ENCODE results near the gene SLC5A10.

SLC5A10 gene

DNA sequence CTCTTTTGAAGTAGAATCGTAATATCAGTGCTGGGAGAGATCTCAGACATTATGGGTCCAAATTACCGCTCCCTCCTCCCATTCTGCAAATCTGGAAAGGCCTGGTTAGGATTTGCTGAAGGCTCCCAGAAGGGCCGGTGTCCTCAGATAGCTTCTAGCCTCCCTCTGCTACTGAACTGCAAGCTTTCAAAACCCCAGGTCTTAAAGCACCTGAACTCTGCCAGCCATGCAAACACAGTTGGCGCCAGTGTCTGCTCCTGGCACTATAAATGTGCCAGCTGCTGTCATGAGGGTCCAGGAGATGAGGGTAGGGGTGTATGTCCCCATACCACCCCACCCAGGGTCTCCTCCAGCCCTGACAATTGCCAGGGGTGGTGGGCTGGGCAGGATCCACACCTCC lies 24.2 kb downstream of the SLC5A10 start:
- DNase-seq (ENCODE audit: low read depth in 1 of 2, low spot score in 1 of 2): no peak
- TF ChIP-seq, protein P1, sequence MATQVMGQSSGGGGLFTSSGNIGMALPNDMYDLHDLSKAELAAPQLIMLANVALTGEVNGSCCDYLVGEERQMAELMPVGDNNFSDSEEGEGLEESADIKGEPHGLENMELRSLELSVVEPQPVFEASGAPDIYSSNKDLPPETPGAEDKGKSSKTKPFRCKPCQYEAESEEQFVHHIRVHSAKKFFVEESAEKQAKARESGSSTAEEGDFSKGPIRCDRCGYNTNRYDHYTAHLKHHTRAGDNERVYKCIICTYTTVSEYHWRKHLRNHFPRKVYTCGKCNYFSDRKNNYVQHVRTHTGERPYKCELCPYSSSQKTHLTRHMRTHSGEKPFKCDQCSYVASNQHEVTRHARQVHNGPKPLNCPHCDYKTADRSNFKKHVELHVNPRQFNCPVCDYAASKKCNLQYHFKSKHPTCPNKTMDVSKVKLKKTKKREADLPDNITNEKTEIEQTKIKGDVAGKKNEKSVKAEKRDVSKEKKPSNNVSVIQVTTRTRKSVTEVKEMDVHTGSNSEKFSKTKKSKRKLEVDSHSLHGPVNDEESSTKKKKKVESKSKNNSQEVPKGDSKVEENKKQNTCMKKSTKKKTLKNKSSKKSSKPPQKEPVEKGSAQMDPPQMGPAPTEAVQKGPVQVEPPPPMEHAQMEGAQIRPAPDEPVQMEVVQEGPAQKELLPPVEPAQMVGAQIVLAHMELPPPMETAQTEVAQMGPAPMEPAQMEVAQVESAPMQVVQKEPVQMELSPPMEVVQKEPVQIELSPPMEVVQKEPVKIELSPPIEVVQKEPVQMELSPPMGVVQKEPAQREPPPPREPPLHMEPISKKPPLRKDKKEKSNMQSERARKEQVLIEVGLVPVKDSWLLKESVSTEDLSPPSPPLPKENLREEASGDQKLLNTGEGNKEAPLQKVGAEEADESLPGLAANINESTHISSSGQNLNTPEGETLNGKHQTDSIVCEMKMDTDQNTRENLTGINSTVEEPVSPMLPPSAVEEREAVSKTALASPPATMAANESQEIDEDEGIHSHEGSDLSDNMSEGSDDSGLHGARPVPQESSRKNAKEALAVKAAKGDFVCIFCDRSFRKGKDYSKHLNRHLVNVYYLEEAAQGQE (IDR thresholded peaks at IDR 0.05; ENCODE audit: insufficient replicate concordance, low read depth): no peak
- TF ChIP-seq SPI1 (IDR thresholded peaks at IDR 0.05; ENCODE audit: borderline replicate concordance, low read depth): no peak
- no peak for TF ChIP-seq CTCF (IDR thresholded peaks at IDR 0.05; ENCODE audit: insufficient read depth, low read length)
- no peak for TF ChIP-seq POLR2AphosphoS5 (IDR thresholded peaks at IDR 0.05; ENCODE audit: low read depth)
- TF ChIP-seq GABPA (IDR thresholded peaks at IDR 0.05; ENCODE audit: low read depth): no peak
- no peak overlapping the region for H3K27ac ChIP-seq (replicated peaks)
- H3K27me3 ChIP-seq (ENCODE audit: insufficient read depth, poor library complexity, severe bottlenecking): no peaks in the 10 kb centered on the region
- H3K4me3 ChIP-seq (replicated peaks; ENCODE audit: insufficient read depth, low read length): no peak overlapping the region

DNA sequence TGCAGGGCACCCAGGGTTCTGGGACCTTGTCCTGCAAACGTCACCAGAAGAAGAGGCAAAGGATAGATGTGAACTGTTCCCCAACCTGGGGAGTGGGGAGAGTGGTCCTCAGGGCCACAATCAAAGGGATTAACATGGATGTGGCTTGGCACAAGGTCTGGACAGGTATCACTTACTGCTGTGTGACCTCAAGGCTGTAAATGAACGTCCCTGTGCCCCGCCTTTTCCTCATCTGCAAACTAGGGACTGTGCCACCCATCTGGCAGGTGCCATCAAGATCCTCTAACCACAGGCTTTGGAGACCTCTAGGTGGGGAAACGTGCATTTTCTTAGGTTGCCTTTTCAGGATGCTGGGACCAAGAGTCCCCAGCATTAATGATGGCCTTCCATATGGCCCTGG lies 25.1 kb downstream of the SLC5A10 start:
- Histone ChIP-seq H3K27me3 (ENCODE audit: insufficient read depth, poor library complexity, severe bottlenecking) (no peaks in the 10 kb centered on the region), H3K4me3 (replicated peaks; ENCODE audit: insufficient read depth, low read length) (no peak overlapping the region), H3K27ac (replicated peaks) (no peak overlapping the region)
- no peak for TF ChIP-seq POLR2AphosphoS5 (IDR thresholded peaks at IDR 0.05; ENCODE audit: low read depth)
- no peak for TF ChIP-seq GABPA (IDR thresholded peaks at IDR 0.05; ENCODE audit: low read depth)
- TF ChIP-seq, protein P1 (IDR thresholded peaks at IDR 0.05; ENCODE audit: insufficient replicate concordance, low read depth): no peak
- no peak for TF ChIP-seq SPI1 (IDR thresholded peaks at IDR 0.05; ENCODE audit: borderline replicate concordance, low read depth)
- no peak for TF ChIP-seq CTCF (IDR thresholded peaks at IDR 0.05; ENCODE audit: insufficient read depth, low read length)
- DNase-seq (ENCODE audit: low read depth in 1 of 2, low spot score in 1 of 2): no peak

DNA sequence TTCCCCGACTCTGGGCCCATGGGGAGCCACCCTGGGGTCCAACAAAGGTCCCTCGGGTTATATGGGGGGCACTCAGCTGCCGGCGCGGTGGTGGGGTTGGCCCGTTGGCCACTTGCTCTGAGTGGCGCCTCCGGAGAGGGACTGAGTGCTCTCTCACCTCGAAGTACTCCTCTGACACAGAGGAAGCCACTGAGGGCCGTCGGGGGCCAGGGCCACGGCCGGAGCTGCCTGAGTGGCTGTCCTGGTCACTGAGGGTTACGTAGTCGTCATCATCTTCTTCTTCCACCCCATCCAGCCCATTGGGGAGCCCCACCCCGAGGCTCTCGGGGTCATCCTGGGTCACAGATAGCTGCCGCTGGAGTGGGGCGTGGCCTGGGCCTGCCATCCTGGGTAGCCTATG lies 25.7 kb downstream of the SLC5A10 start:
- Histone ChIP-seq H3K27ac (replicated peaks) (no peak overlapping the region), H3K4me3 (replicated peaks; ENCODE audit: insufficient read depth, low read length) (no peak overlapping the region), H3K27me3 (ENCODE audit: insufficient read depth, poor library complexity, severe bottlenecking) (no peaks in the 10 kb centered on the region)
- no peak for TF ChIP-seq GABPA (IDR thresholded peaks at IDR 0.05; ENCODE audit: low read depth)
- TF ChIP-seq, protein P1 (IDR thresholded peaks at IDR 0.05; ENCODE audit: insufficient replicate concordance, low read depth): no peak
- no peak for TF ChIP-seq CTCF (IDR thresholded peaks at IDR 0.05; ENCODE audit: insufficient read depth, low read length)
- no peak for TF ChIP-seq POLR2AphosphoS5 (IDR thresholded peaks at IDR 0.05; ENCODE audit: low read depth)
- no peak for TF ChIP-seq SPI1 (IDR thresholded peaks at IDR 0.05; ENCODE audit: borderline replicate concordance, low read depth)
- no peak for DNase-seq (ENCODE audit: low read depth in 1 of 2, low spot score in 1 of 2)
